DMS 273 (cell line): ENCODE measurements around the gene PRKCB.

Source experiments
- DNase-seq: peaks from one replicate; lab custom pipeline; 2025; ENCODE audit not compliant: unreplicated experiment; lab: John Stamatoyannopoulos, UW

Gene PRKCB

DNA sequence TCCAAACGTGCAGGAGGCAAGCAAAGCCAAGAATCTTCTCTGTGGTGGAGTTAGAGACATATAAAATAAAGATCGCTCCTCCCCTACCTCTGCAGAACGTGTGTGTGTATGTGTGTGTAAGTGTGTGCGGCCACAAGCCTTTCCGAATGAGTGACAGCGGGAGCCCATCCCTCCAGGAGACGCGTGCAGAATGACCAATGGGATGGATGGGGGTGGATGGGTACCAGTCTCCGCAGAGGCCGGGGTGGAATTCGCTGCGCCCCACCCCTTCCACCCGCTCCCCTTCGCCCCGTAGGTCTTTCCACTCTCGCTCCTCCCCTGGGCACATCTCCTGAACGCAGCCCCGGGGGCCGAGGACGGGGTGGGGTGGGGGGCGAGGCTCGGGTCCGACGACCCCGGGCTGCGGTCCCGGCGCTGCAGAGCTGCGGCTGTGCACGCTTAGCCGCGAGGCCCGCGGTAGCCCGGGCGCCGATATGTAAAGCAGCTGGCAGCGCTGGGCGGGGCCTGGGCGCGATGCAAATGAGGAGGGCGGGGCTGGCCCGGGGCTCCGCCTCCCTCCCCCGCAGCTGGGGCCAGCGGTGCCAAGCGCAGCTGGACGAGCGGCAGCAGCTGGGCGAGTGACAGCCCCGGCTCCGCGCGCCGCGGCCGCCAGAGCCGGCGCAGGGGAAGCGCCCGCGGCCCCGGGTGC lies at the start of gene PRKCB:
Gene PRKCB (plus strand): TSS at position 594 of the 688 bp plus-strand sequence.
- peak; percentile 51 for DNase-seq

DNA sequence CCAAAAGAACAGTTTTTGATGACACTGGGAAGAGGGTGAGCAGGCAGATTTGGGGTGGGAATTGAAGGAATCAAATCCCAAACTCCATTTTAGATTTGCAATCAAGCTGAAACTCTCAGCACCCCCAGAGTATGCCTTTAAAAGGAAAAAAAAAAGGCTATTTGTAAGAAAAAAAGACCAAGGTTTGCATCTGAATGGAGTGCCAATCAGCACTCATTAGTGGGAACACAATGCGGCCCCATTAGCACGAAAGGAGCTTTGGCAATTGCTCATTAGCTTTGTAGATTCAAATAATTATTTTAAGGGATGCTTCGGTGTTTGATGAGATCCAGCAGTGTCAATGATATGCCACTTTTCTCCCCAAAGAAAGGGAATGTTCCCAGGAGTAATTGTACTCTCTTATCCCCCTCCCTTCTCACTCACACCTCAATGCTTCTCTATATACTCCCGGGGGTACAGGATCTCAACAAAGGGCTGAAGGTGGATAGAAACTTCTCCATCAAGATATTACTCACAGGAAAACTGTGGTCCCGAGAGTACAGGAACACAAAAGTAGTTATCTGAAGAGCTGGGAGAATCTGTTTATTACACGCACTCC lies 48.7 kb upstream of the PRKCB start:
- no peak for DNase-seq

DNA sequence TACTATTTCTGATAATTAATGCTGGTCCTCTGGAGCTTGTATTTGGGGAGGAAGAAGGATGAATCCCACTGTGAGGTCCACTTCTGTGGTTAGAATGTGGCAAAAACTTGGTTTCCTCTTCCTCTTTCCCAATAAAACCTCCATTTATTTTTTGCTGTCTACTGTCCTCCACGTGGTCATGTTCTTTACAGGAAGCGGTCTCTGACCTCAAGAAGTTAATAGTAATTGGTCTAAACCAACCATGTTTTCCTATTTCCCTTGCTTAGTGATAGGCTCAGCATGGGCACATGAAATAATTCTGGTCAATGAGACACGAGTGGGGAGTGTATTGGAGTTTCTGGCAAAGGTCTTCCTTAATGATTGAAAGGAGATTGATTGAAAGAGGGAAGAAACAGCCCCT lies 47.1 kb upstream of the PRKCB start:
- no peak for DNase-seq

DNA sequence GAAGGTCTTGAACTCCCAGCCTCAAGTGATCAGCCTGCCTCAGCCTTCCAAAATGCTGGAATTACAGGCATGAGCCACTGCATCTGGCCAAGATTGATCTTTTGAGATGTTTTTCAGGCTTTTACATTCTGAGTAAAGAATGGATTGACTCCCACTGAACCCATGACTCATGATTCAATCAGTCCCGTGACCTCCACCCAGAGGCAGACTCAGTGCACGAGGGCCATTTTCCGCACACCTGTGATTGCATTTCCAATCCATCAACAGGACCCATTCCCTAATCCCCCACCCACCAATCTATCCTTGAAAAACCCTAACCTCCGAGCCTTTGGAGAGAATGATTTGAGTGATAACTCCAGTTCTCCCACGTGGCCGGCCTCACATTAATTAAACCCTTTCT lies 40.4 kb upstream of the PRKCB start:
- DNase-seq: no peak

DNA sequence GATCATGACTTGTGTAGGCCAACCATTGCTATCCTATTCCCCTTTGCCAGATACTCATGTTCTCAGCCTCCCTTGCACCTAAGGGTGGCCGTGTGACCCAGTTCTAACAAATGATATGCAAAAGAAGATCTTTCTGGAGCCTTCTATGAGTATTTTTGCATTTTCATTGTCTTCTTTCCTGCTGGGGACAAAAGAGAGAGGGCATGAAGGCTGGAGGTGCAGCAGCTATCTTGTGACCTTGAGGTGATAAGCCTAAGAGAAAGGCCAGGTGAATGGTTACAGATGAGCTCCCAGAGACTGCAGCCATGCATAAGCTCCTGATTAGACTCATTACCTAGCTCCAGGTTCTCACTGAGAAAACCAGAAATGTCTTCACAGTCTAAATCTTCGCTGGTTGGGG lies 38.8 kb upstream of the PRKCB start:
- DNase-seq: no peak

DNA sequence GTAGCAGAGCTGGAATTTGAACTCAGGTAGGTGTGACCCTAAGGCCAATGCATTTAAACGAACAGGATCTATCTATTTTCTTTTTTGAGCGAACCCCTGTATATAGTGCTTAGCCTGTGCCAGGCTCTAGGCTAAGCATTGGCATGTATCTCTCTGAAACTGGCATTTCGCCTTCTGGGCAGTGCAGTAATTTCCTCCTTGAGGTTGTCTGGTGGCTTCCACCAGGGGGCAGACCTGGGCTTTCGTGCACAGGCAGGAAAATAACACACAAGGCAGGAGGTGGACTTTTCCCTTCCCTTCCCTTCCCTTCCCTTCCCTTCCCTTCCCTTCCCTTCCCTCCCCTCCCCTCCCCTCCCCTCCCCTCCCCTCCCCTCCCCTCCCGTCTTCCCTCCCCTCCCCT lies 34.4 kb upstream of the PRKCB start:
- DNase-seq: peak; percentile 77

DNA sequence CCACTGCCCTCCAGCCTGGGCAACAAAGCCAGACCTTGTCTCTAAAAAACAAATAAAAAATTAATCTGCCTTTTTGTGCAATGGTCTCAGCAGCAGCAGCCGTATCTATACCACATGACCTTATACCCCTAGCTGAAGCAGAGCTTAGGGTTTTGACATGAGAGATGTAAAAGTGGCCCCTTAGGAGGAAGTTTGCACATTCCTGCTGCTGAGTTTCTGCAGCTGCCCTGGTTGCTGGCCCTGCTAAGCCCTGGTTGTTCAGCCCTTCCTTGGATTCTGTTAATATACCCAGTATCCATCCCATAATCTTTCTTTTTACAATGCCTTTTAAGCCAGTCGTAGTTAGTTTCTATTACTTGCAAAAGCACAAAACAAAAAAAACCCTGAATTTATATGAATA lies 33.0 kb upstream of the PRKCB start:
- no peak for DNase-seq

DNA sequence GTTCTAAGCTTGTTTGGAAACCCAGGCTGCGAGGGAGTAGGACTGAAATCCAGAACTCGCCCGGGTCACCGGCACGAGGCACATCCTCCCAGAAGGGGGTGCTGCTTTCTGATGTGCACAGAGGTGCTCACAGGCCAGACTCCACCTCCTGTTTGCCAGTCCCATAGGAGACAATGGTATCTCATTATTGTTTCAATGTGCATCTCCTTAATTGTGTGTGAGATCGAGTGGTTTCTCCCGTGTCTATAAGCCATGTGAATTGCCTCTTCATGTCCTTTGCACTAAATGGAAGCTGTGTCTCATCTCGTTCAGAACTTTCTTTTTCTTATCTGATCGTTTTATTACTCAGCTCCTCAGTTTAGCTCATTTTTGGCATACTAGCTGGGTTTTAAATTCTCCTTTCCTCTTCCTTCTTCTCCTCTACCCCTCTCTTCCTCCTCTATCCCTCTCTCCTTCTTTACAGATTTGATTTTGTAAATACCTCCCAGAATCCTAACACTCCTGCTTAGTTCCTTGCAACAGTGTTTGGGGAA lies 32.1 kb upstream of the PRKCB start:
- DNase-seq: peak; percentile 57

DNA sequence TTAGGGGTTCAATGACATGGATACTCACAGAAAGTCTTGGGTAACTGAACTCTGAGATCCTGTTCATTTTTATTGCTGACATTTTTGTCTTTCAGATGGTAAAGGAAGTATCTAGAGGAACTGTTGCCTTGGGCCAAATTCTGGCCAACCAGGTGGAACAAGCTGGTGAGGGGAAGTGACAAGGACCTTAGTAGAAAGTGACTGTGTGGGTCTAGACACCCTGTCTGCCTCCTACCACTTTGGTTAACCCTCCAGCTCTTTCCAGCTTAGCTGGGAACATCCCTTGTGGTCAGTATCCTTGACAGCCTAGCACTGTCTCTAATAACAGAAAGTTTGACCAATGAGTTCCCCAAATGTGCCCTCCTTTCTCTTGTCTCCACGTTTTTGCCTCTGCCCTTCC lies 28.8 kb upstream of the PRKCB start:
- DNase-seq: no peak

DNA sequence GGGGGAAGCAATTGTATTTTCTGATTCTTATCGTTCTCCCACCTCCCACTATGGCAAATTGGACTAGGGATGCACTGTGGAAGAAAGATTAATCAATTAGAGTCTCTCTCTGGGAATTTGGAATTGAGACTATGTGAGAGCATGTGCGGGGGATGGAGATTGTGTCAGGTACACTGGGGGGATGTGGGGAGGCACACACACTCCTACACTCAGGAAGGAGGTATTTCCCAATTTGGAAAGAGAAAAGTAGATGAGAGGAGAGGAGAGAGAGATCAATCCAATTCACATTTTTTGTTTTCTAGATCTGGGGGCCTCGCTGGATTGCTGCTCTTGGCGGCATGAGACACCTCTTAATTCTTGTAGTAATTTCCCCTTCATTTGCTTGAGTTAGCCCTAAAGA lies 14.3 kb upstream of the PRKCB start:
- no peak for DNase-seq

DNA sequence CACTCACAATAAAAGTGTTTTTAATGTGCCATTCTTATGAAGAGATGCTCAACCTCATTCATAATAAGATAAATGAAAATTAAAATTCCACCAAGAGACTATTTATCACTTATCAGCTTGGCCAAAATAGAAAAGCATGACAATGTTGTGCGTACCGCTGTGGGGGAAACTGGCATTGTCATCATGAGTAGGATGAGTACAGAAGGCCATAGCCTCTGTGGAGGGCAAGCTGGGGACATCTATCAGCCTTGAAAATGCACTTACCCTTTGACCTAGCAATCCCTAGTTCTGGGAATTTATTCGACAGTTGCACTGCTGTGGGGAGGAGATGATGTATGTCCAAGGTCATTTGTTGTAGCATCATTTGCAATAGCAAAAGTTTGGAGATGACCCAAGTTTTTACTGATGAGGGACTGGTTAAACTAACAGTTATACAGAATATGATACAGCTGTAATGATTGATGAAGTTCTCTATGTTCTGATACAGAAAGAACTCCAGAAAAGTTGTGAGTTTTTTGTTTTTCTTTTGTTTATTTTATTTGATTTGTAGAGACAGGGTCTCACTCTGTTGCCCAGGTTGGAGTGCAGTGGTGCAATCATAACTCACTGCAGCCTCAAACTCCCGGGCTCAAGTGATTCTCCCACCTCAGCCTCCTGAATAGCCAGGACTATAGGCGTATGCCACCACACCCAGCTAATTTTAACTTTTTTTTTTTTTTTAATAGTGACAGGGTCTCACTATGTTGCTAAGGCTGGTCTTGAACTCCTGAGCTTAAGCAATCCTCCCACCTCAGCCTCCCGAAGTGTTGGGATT lies 13.7 kb upstream of the PRKCB start:
- DNase-seq: no peak

DNA sequence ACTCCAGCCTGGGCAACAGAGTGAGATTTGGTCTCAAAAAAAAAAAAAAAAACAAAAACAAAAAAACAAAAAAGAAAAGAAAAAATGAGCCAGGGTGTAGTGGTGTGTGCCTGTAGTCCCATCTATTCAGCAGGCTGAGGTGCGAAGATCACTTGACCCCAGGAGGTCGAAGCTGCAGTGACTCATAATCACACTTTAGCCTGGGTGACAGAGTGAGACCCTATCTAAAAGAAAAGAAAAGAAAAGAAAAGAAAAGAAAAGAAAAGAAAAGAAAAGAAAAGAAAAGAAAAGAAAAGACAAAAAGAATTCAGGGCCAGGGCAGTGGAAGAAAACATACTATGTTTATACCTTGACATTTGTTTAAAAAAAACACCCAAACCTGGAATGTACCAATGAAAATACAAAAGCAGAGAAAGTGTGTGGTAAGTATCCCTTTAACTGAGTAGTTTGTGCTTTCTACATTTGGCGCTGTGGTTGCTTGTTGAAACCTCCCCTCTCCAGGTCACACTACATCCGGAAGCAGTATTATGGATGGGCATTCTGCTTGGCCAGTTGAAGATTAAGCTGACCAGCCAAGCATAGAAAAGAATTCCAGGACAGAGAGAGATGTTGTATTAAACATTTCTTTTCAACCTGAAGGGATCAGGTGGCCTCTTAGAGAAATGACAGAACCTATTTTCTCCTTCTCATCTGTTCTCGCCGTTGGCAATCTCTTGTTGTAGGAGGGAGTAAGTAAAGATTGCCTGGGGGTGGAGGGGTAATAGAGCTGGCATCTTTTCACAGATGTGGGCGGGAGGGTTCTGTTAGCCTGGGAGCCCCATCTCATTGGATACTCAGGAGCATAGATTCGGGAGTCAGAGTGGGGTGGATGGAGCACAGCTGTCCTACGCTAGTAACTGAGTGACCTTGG lies 12.1 kb upstream of the PRKCB start:
- no peak for DNase-seq

DNA sequence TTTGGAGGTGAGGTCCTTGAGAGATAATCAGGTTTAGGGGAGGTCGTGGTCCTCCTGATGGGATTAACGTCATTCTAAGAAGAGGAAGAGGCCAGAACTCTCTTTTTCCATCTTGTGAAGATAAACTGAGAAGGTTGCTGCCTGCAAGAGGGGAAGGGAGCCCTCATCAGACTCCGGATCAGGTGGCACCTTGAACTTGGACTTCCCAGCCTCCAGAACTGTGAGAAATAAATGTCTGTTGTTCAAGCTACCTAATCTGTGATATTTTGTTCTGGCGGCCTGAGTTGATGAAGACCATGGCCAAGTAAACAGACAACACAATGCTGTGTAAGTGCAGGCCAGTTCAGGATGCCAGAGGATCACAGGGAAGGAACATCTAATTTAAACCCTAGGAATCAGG lies 10.9 kb upstream of the PRKCB start:
- no peak for DNase-seq

DNA sequence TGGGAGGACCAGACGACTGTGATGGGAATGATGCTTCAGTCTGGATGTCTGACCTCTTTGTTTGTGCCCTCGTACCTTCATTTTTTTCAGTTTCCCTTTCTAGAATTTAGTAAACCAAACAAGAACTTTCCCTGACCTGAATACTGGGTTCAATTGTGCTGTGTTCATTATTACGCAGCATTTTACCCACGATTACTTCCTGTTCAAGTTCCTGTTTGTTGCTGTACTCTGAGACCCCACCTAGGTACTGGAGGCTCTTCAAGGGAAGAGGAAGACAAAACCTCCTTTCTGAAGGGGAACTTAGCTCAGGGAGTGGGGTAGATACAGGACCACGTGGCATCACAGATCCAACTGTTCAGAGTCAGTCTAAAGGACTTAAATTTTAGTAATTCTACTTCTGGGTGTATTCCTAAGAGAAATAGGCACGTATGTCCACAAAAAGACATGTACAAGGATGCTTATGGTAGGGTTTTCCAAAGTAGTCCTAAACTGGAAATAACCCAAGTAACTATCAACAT lies 9.2 kb upstream of the PRKCB start:
- no peak for DNase-seq

DNA sequence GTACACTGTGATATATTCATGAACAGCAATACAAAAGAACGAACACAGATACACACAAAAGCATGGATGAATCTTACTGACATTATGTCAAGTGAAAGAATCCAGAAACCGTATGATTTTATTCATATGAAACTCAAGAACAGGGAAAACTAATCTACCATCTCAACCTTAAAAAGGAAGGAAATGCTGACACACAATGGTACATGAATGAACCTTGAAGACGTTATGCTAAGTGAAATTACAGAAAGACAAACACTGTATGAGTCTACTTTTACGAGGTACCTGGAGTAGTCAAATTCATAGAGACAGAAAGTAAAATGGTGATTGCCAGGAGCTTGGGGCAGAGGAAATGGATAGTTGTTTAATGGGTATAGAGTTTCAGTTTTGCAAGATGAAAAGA lies 8.7 kb upstream of the PRKCB start:
- no peak for DNase-seq

DNA sequence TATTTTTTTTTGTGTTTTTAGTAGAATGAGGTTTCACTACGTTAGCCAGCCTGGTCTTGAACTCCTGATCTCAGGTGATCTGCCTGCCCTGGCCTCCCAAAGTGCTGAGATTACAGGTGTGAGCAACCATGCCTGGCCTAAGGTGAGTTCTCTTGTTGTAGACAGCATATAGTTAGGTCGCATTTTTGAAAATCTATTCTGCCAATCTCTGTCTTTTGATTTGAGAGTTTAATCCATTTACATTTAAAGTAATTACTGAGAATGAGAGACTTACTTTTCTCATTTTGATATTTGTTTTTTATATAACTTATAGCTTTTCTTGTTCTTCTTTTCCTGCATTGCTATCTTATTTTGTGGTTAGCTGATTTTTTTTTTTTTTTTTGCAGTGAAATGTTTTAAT lies 6.3 kb upstream of the PRKCB start:
- DNase-seq: no peak

DNA sequence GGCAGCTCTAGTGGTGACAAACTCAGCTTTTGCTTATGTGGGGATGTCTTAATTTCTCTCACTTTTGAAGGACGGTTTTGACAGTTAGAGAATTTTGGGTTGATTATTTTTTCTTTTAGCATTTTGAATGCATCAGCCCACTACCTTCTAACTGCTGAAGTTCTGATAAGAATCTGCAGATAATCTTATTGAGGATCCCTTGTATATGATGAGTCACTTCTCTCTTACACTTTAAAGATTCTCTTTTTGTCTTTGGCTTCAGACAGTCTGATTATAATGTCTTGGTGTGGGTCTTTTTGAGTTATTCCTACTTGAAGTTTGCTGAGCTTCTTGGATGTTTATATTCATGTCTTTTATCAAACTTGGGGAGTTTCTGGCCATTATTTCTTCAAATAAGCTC lies 5.5 kb upstream of the PRKCB start:
- DNase-seq: no peak

DNA sequence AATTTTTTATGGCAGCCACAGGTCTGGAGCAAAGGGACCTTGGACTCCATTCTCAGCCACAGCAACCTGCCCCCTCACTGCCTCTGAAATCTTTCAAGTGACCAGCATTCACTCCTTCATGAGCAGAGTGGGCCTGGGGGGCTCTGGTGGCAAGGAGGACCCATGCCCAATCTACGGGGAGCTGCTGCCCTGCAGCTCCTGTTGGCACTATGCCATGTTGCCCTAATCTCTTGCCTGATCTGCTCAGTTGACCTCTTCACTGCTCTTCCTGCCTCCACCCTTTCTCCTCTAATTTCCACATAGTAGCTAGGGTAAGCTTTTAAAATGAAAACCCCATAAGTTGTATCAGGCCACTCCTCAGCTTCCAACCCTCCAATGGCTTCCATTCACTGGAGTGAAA lies 2.9 kb upstream of the PRKCB start:
- DNase-seq: no peak

DNA sequence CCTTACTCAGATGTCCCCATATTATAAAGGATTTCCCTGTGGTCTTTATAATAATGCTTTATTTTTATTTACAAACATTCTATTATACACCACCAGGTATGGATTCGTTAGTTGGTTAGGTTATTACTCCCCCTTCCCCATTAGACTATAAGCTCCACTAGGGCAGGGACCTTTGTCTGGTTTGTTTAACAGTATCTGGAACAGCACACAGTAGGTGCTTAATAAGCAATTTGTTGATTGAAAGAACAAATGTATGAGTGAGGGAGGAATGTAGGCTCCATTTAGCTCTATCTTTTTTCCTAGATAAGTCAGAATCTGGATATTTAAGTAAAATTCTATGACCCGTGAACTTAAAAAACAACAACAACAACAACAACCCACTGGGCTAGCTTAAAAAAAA lies 2.3 kb upstream of the PRKCB start:
- no peak for DNase-seq

DNA sequence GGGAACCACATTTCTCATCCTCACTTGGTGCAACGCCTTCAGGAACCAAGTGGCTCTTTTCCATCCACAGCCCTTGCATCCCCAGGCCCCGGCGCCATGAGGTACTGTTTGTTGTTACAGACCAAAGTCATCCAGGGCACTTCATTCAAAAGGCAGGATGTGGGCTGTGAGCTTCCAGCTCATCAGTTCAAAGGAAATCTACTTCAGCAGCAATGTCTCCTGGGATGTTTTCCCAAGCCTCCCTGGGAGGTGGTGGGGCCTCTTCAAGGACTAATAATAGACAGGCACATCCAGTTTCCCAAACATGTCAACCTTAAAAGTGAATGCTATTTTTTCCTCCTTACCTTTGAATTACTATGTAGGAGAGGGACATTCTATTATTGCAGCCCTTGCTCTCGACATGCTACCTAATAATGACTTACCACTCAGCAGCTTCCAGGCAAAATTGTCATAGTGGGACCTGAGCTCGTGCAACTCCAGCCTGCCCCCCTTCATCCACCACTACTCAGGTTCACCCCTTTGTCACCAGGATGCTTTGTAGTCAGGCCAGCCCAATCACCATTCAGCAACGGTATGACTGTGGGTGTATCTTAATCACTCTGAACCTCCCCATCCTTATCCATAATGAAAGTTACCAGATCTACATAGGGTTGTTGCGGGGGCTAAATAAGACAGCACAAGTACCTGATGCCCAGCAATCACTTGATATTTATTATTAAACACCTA lies 1.7 kb upstream of the PRKCB start:
- DNase-seq: no peak
